WTC11 (cell line): Measurements from ENCODE around the gene NALCN. TPM values are rescaled to one million over a fixed set of nuclear protein-coding genes. Genes with fewer than 3 reads are reported as not detected.

ENCODE experiments used
- ATAC-seq: fragments of 200-7000 bp; cut with Tn5 transposase; 2 replicates; pipeline ENCODE4 v1.10.0; 2021; ENCODE audit warnings: mild to moderate bottlenecking, moderate library complexity
- CTCF ChIA-PET: fragments of 300-600 bp; sonication (Branson Sonifier 250); formaldehyde crosslinking; loops from one replicate; lab custom pipeline; 2021; ENCODE audit warnings: antibody characterized with exemption; lab: Charles Lee
- POLR2A ChIA-PET: fragments of 350-600 bp; sonication (Branson Sonifier 250); formaldehyde crosslinking; loops from one replicate; lab custom pipeline; 2021; ENCODE audit warnings: antibody characterized with exemption; lab: Charles Lee
- DNase-seq: peaks from one replicate; pipeline ENCODE4 v3.0.0; 2021; ENCODE audit warnings: low spot score
- H3K27ac Mint-ChIP-seq: 2 replicates; pipeline ENCODE4 v1.8.0; 2021; ENCODE audit warnings: mixed read lengths
- H3K27me3 Mint-ChIP-seq: 2 replicates; pipeline ENCODE4 v1.8.0; 2021; ENCODE audit warnings: low read depth, mild to moderate bottlenecking, moderate library complexity, mixed read lengths
- H3K36me3 Mint-ChIP-seq: 2 replicates; pipeline ENCODE4 v1.8.0; 2021; ENCODE audit warnings: mixed read lengths
- H3K4me1 Mint-ChIP-seq: 2 replicates; pipeline ENCODE4 v1.8.0; 2022; ENCODE audit warnings: mixed read lengths
- H3K4me3 Mint-ChIP-seq: 2 replicates; pipeline ENCODE4 v1.8.0; 2021; ENCODE audit warnings: mild to moderate bottlenecking, moderate library complexity, mixed read lengths
- H3K9me3 Mint-ChIP-seq: 2 replicates; pipeline ENCODE4 v1.8.0; 2021; ENCODE audit warnings: mixed read lengths
- CREB1 ChIP-seq: sonication (generic); formaldehyde crosslinking; IDR thresholded peaks from 2 replicates; pipeline ENCODE4 v1.8.0; 2023; ENCODE audit warnings: mild to moderate bottlenecking, missing genetic modification reagents
- CTCF ChIP-seq: fragments of 200-600 bp; IDR thresholded peaks from 2 replicates; pipeline ENCODE4 v1.8.0; 2022; ENCODE audit warnings: antibody characterized with exemption
- E2F4 ChIP-seq: sonication (generic); formaldehyde crosslinking; IDR thresholded peaks from 2 replicates; pipeline ENCODE4 v1.8.1; 2022; ENCODE audit warnings: low read depth, mild to moderate bottlenecking, moderate library complexity, missing genetic modification reagents, borderline replicate concordance
- ELF4 ChIP-seq: sonication (generic); formaldehyde crosslinking; IDR thresholded peaks from 2 replicates; pipeline ENCODE4 v1.8.1; 2022; ENCODE audit warnings: low read depth, mild to moderate bottlenecking, moderate library complexity, missing genetic modification reagents
- FOXP1 ChIP-seq: sonication (generic); formaldehyde crosslinking; IDR thresholded peaks from 2 replicates; pipeline ENCODE4 v1.8.0; 2022; ENCODE audit warnings: missing genetic modification reagents, mild to moderate bottlenecking, moderate library complexity, borderline replicate concordance
- HMGXB4 ChIP-seq: sonication (generic); formaldehyde crosslinking; IDR thresholded peaks from 2 replicates; pipeline ENCODE4 v1.8.1; 2023; ENCODE audit warnings: mild to moderate bottlenecking, moderate library complexity, missing genetic modification reagents
- NFATC4 ChIP-seq: fragments of 250-450 bp; sonication (Bioruptor Pico); IDR thresholded peaks from 2 replicates; pipeline ENCODE4 v1.9.0; 2021; ENCODE audit warnings: mild to moderate bottlenecking
- NFE2L1 ChIP-seq: sonication (generic); formaldehyde crosslinking; IDR thresholded peaks from 2 replicates; pipeline ENCODE4 v1.8.1; 2023; ENCODE audit warnings: missing genetic modification reagents
- RELA ChIP-seq: sonication (generic); formaldehyde crosslinking; IDR thresholded peaks from 2 replicates; pipeline ENCODE4 v1.8.1; 2022; ENCODE audit warnings: missing genetic modification reagents, mild to moderate bottlenecking, borderline replicate concordance
- RORB ChIP-seq: fragments of 250-450 bp; sonication (Bioruptor Pico); IDR thresholded peaks from 2 replicates; pipeline ENCODE4 v1.9.0; 2021; ENCODE audit warnings: mild to moderate bottlenecking
- SP1 ChIP-seq: sonication (generic); formaldehyde crosslinking; conservative IDR thresholded peaks from 2 replicates; pipeline ENCODE4 v1.8.1; 2022; ENCODE audit warnings: missing genetic modification reagents
- STAT6 ChIP-seq: sonication (generic); formaldehyde crosslinking; conservative IDR thresholded peaks from 2 replicates; pipeline ENCODE4 v1.8.1; 2023; ENCODE audit warnings: mild to moderate bottlenecking, low read depth, missing genetic modification reagents, moderate library complexity
- TCF7 ChIP-seq: sonication (generic); formaldehyde crosslinking; IDR thresholded peaks from 2 replicates; pipeline ENCODE4 v1.8.0; 2022; ENCODE audit warnings: mild to moderate bottlenecking, low read depth, missing genetic modification reagents, moderate library complexity
- USF2 ChIP-seq: sonication (generic); formaldehyde crosslinking; IDR thresholded peaks from 2 replicates; pipeline ENCODE4 v1.8.1; 2023; ENCODE audit warnings: mild to moderate bottlenecking, missing genetic modification reagents, moderate library complexity
- ZNF396 ChIP-seq: fragments of 250-450 bp; sonication (Bioruptor Pico); IDR thresholded peaks from 2 replicates; pipeline ENCODE4 v1.8.0; 2021; ENCODE audit warnings: mild to moderate bottlenecking, moderate library complexity, borderline replicate concordance
- ZNF671 ChIP-seq: fragments of 250-450 bp; sonication (Bioruptor Pico); IDR thresholded peaks from 2 replicates; pipeline ENCODE4 v1.8.0; 2021; ENCODE audit warnings: mild to moderate bottlenecking
- total RNA-seq: library from RNA; stranded (reverse); gene quantifications from 3 replicates; pipeline ENCODE4 v1.2.3, GENCODE V29; 2021

NALCN gene
- total RNA-seq, 1 experiment from 2014 or later: 0.33 TPM

- TF ChIP-seq USF2: no peak
- no peak for TF ChIP-seq NFATC4 (CRISPR knock-in tag)
- TF ChIP-seq ELF4: no peak
- TF ChIP-seq RELA (CRISPR knock-in tag): no peak
- no peak for TF ChIP-seq TCF7
- no peak for TF ChIP-seq HMGXB4 (CRISPR knock-in tag)
- no peak for TF ChIP-seq E2F4 (CRISPR knock-in tag)
- TF ChIP-seq SP1: no peak
- TF ChIP-seq ZNF396 (CRISPR knock-in tag): no peak
- no peak for TF ChIP-seq ZNF671 (CRISPR knock-in tag)
- TF ChIP-seq CTCF: no peak
- no peak for TF ChIP-seq RORB (CRISPR knock-in tag)
- H3K4me3 Mint-ChIP-seq: no peak overlapping the region
- H3K4me1 Mint-ChIP-seq: peaks cover 14% of the 10 kb centered on the region
- no peak for ATAC-seq
- H3K27me3 Mint-ChIP-seq: peaks cover 4% of the 10 kb centered on the region; the same call in 1 of the 2 replicates
- POLR2A ChIA-PET: no interaction called here
- no peaks in the 10 kb centered on the region for H3K36me3 Mint-ChIP-seq
- DNase-seq: no peak
- H3K27ac Mint-ChIP-seq: no peak overlapping the region
- no peaks in the 10 kb centered on the region for H3K9me3 Mint-ChIP-seq
- CTCF ChIA-PET: interaction anchor here (1.0 kb wide), 1 partner anchor 41 kb away, joined by 4 read pairs; no protein-coding TSS in a partner anchor
Measured at GRCh38 chr13:101059793-101060192, 356.5 kb downstream of the NALCN start.

GRCh38 chr13:101058841-101059240, 357.5 kb downstream of the NALCN start:
- ATAC-seq: no peak
- no peak overlapping the region for H3K4me3 Mint-ChIP-seq
- H3K9me3 Mint-ChIP-seq: no peaks in the 10 kb centered on the region
- POLR2A ChIA-PET: no interaction called here
- no peak for DNase-seq
- H3K4me1 Mint-ChIP-seq: peaks cover 14% of the 10 kb centered on the region
- TF ChIP-seq CREB1 (no peak), STAT6 (CRISPR knock-in tag) (no peak), FOXP1 (no peak), NFE2L1 (no peak)
- TF ChIP-seq, all 79 proteins: peak for 0
- Mint-ChIP-seq H3K27ac (no peak overlapping the region), H3K36me3 (no peaks in the 10 kb centered on the region), H3K27me3 (peaks cover 4% of the 10 kb centered on the region; the same call in 1 of the 2 replicates)
- CTCF ChIA-PET: interaction anchor here (2.1 kb wide), 1 partner anchor 69 kb away, joined by 4 read pairs; no protein-coding TSS in a partner anchor
